Activated naive CD4-positive, alpha-beta T cell treated with anti-CD3 and anti-CD28 coated beads, Interleukin-2, amount 50 U/mL, for 72 hours (primary cell): ENCODE measurements around the gene PEX19. TPM values are rescaled to one million over a fixed set of nuclear protein-coding genes. Genes with fewer than 3 reads are reported as not detected.

Experiments used
- ATAC-seq, 2 donors: fragments of 150-1000 bp; cut with Tn5 transposase; 2 replicates each; pipeline ENCODE4 v1.10.0; 2021; ENCODE audit warnings: mild to moderate bottlenecking in 2 of 2, moderate library complexity in 2 of 2
- DNase-seq, 2 donors: peaks; one replicate each; pipeline ENCODE4 v3.0.0; 2021 to 2022; ENCODE audit warnings: low spot score in 2 of 2
- H3K27ac Mint-ChIP-seq, 2 donors: one replicate each; pipeline ENCODE4 v1.8.0; 2022; ENCODE audit warnings: mild to moderate bottlenecking in 2 of 2, mixed read lengths in 2 of 2
- H3K36me3 Mint-ChIP-seq, 2 donors: one replicate each; pipeline ENCODE4 v1.8.0; 2022; ENCODE audit warnings: mixed read lengths in 2 of 2
- H3K9me3 Mint-ChIP-seq, 2 donors: one replicate each; pipeline ENCODE4 v1.8.0; 2022; ENCODE audit warnings: mixed read lengths in 2 of 2
- total RNA-seq, 2 donors: library from RNA; stranded (reverse); gene quantifications; one replicate each; pipeline ENCODE4 v1.2.3, GENCODE V29; 2022

The PEX19 gene
- 10 to 100 TPM; 44.8 to 74.9 TPM for total RNA-seq

- peak within 1 kb of the TSS; percentile 96 to 98 for H3K27ac Mint-ChIP-seq
- no peaks in the 10 kb centered on the region for H3K9me3 Mint-ChIP-seq
- H3K36me3 Mint-ChIP-seq, result peaks cover 16 to 22% of the 10 kb centered on the region in 2 donors
- DNase-seq (peak; percentile 93 to 95), ATAC-seq (peak; percentile 99 to 100)
Measured at GRCh38 chr1:160284782-160285344, at the start of gene PEX19. PEX19 (minus strand) TSS chr1:160285133; CDS start chr1:160285124, 9 bp downstream.

DNA sequence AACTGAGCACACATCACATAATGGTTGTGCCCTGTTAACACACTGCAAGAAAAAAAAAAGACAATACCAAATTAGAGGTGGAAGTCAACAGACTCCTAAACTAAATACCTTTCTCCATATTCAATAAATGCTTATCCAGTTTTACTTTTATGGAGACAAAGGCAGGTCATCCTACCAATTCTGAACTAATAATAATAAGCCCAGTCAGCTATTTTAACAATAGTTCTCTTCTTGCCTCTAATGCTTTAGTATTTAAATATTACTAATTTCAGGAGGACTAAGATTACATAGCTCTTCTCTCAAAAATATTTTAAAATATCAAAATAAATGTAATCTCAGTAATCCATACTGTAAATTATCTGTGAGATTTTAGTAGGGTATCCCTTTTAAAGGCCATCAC lies 47.6 kb upstream of the PEX19 start:
- Mint-ChIP-seq H3K36me3 (no peaks in the 10 kb centered on the region), H3K9me3 (no peaks in the 10 kb centered on the region), H3K27ac (no peak overlapping the region)
- no peak for DNase-seq
- no peak for ATAC-seq

GRCh38 chr1:160330119-160330518 lies 45.2 kb upstream of the PEX19 start:
- DNase-seq (no peak), ATAC-seq (no peak)
- H3K27ac Mint-ChIP-seq, result peak overlapping the region in 1 of 2 donors; percentile 1
- H3K36me3 Mint-ChIP-seq, result peaks cover 8% of the 10 kb centered on the region in 2 donors
- H3K9me3 Mint-ChIP-seq, result no peaks in the 10 kb centered on the region

- DNase-seq, result no peak
- no peak for ATAC-seq
- Mint-ChIP-seq H3K27ac (peak overlapping the region in 1 of 2 donors; percentile 75), H3K9me3 (no peaks in the 10 kb centered on the region), H3K36me3 (peaks cover 10% of the 10 kb centered on the region in 2 donors)
Measured at GRCh38 chr1:160328184-160328583, 43.3 kb upstream of the PEX19 start.

DNA sequence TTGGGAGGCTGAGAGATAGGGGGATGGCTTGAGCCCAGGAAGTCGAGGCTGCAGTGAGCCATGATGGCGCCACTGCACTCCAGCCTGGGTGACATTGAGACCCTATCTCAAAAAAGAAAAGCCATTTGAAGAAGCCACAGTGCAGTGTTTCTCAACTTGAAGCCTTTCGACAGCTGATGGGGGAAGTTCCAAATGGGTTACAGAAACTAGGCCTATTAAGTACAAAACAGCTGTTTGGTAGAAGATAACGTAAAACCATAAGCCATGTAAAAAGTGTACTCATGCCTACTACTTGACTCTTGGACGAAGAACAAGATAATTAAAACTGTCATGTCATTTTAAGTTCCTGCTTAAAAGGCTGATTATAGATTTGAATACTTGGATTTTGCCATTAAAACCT lies 41.5 kb upstream of the PEX19 start:
- DNase-seq (no peak), ATAC-seq (no peak)
- Mint-ChIP-seq H3K36me3 (peaks cover 10% of the 10 kb centered on the region in 2 donors), H3K27ac (no peak overlapping the region), H3K9me3 (no peaks in the 10 kb centered on the region)

DNA sequence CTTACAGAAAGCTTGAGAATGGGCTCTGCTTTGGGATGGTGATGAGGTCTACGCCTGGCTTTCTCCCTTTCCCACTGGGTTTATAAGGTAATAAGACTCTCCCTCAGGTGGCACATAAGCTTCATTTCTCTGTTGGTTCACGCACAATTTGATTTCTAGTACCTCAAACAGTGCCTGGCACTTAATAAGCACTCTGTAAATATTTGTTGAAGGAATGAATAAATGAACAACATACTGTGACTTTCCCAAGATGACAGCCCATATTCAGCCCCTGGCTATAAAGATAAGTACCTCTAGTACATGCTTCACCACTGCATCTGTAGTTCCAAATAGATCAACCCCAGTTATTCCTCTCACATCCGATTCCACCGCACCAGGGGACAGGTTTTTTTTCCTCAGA lies 40.3 kb upstream of the PEX19 start:
- H3K27ac Mint-ChIP-seq, result no peak overlapping the region
- DNase-seq, result no peak
- no peaks in the 10 kb centered on the region for H3K9me3 Mint-ChIP-seq
- H3K36me3 Mint-ChIP-seq, result peaks cover 10% of the 10 kb centered on the region in 2 donors
- ATAC-seq, result no peak

DNA sequence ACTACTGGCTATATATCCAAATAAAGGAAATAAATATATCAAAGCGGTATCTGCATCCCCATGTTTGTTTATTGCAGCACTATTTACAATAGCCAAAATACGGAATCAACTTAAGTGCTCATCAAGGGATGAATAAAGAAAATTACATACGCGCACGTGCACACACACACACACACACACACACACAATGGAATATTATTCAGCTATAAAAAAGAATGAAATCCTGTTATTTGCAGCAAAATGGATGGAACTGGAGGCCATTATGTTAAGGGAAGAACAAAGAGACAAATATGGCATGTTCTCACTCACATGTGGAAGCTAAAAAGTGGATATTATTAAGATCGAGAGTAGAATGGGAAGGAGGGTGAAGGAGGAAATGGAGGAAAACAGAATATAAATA lies 37.9 kb upstream of the PEX19 start:
- Mint-ChIP-seq H3K36me3 (peaks cover 27 to 29% of the 10 kb centered on the region in 2 donors), H3K9me3 (no peaks in the 10 kb centered on the region), H3K27ac (no peak overlapping the region)
- ATAC-seq (no peak), DNase-seq (no peak)

DNA sequence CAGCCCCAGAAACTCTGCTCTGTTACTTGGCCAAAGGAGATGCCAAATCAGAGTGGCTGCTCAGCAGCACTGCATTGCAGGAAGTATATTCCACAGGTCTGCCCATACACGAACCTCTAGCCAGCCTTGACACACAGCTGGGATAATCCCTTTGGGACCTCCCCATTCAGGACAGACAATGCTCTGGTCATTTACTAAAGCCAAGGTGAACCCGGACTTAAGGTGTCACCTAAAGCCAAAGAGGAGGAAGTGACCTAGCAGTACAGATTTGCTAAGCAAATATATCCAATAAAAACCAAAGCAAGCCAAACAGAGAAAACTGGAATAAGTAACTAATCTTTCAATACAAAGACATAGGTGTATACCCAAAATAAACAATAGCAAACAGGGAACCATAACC lies 30.4 kb upstream of the PEX19 start:
- no peak for DNase-seq

GRCh38 chr1:160309571-160309970 lies 24.6 kb upstream of the PEX19 start:
- DNase-seq, result no peak
- Mint-ChIP-seq H3K36me3 (peaks cover 5 to 27% of the 10 kb centered on the region in 2 donors), H3K9me3 (no peaks in the 10 kb centered on the region), H3K27ac (no peak overlapping the region)
- ATAC-seq, result no peak

More for the DNA sequence above, 30.4 kb upstream of the PEX19 start:
- Mint-ChIP-seq H3K27ac (peak overlapping the region; percentile 56 to 67), H3K9me3 (peaks cover 4 to 7% of the 10 kb centered on the region in 2 donors), H3K36me3 (peaks cover 40 to 68% of the 10 kb centered on the region in 2 donors)
- no peak for ATAC-seq

DNA sequence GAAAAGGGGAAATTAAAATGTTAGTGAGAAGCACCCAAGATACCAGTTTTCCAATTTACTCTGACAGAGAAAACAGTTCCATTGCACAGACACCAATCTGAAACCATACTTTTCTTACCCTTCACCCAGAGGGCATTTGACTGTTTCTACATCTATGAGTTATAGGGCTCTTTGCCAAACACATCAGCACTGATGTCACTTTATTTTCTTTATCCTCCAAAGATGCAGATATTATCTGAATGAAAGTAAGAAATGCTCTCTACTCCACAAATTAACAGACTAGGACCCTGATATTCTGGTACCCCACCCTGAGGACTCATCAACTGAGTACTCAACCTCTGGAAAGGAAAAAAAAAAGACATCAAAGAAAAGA lies 24.2 kb upstream of the PEX19 start:
- Mint-ChIP-seq H3K36me3 (peaks cover 5 to 25% of the 10 kb centered on the region in 2 donors), H3K9me3 (no peaks in the 10 kb centered on the region), H3K27ac (peak overlapping the region in 1 of 2 donors; percentile 67)
- no peak for DNase-seq
- ATAC-seq, result no peak

DNA sequence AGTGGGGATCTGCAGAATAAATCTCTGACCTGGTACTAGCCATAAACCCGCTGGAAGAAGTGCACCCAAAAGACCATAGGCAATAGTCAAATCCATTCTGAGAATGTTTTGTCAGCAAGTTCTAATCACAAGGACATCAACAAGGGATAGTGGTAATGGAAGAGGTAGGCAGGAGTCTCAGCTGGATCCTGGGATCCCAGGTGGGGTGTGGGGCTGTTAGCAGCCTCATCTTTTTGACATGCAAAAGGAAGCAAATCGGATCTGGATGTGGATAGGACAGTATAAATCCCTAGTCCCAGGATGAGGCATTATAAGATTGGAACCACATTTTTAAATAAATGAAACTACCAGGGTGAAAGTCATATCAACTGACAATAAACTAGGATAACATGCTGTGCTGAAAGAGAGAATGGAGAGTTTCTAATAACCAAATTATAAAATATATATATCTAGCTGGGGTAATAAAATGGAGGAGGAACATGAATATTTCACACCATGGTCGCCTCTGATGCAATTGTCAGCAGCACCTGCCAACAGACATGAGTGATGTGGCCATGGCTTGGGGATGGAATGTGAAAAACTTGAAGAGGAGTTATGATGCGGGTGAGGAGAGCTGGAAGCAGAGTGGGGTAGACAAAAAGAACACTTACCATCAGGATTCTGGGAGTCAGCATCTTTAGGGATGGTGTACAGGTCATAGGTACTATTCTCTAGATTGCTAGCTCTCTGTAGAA lies 23.7 kb upstream of the PEX19 start:
- ATAC-seq (no peak), DNase-seq (no peak)
- no peaks in the 10 kb centered on the region for H3K9me3 Mint-ChIP-seq
- peaks cover 5 to 25% of the 10 kb centered on the region in 2 donors for H3K36me3 Mint-ChIP-seq
- peak overlapping the region in 1 of 2 donors; percentile 67 for H3K27ac Mint-ChIP-seq

DNA sequence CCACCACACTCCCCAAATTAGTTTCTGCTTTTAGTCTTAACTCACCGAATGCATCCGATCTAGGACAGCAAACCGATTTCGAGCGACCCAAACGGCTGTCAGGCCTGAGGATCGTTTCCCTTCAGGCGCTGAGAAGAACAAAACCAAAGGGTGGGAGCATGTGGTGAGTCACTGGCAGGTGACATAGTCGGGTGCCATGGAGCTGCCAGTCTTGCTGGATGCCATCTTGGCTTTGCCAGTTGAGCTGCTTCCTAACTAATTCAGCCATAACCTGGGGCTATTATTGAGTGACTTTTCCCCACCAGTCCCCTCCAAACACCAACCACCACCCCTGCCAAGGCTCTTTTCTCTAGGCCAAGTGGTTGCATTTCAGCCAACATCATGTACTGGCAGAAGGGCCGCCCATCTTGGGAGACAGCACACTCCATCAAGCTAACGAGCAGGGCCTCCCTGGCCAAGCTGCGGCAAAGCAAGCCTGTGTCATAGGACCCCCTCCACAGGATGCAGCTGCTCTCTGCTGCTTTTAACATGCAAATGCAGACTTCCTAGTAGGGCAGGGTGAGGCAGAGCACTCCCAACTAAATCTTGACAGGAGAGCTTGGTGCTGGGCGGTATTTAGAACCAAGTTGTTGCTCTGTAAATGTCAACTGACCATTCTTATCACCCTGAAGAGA lies 22.3 kb upstream of the PEX19 start:
- Mint-ChIP-seq H3K27ac (no peak overlapping the region), H3K36me3 (peaks cover 5 to 18% of the 10 kb centered on the region in 2 donors)
- ATAC-seq, result no peak

GRCh38 chr1:160300173-160300572 lies 15.2 kb upstream of the PEX19 start:
- DNase-seq (no peak), ATAC-seq (no peak)
- no peaks in the 10 kb centered on the region for H3K9me3 Mint-ChIP-seq
- no peak overlapping the region for H3K27ac Mint-ChIP-seq
- H3K36me3 Mint-ChIP-seq, result peaks cover 0 to 12% of the 10 kb centered on the region in 2 donors

More for the DNA sequence above, 22.3 kb upstream of the PEX19 start:
- H3K9me3 Mint-ChIP-seq, result no peaks in the 10 kb centered on the region
- no peak for DNase-seq

- no peak for ATAC-seq
- H3K27ac Mint-ChIP-seq, result no peak overlapping the region
- no peak for DNase-seq
- peaks cover 0 to 12% of the 10 kb centered on the region in 2 donors for H3K36me3 Mint-ChIP-seq
- no peaks in the 10 kb centered on the region for H3K9me3 Mint-ChIP-seq
Measured at GRCh38 chr1:160296036-160296435, 11.1 kb upstream of the PEX19 start.

DNA sequence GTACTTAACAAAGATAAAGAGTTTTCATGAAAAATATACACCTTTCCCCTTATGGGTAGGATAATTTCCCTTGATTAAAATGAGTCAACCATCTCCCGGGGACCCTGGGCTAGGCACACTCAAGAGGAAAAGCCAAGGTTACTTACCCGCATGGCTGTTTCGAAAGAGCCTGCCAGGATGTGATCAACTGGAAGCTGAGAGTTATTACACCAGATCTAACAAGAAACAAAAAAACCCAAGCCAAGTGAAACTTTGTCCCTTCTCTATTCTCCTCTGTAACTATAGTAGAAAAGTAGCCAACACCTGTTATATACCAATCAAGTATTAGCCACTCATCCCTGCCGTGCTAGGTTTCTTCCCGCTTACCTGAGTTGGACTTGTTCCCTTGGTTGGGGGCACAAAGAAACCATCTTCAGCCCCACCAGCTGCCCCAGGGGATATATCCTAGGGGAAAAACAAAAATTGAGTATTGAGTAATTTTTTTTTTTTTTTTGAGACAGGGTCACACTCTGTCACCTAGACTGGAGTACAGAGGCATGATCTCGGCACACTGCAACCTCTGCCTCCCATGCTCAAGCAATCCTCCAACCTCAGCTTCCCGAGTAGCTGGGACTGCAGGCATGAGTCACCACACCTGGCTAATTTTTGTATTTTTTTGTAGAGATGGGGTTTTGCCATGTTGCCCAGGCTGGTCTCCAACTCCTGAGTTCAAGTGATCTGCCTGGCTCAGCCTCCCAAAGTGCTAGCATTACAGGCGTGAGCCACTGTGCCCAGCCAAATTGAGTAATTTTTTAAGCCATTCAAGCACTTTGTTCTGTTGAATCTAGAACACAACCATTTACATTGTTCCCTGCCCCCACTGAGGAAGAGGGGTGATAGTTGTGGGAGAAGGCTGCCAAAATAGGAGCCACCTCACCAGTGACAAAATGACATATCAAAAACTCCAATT lies 8.4 kb upstream of the PEX19 start:
- Mint-ChIP-seq H3K27ac (peak overlapping the region; percentile 50 to 75), H3K9me3 (no peaks in the 10 kb centered on the region), H3K36me3 (peaks cover 0 to 9% of the 10 kb centered on the region in 2 donors)
- ATAC-seq (no peak), DNase-seq (no peak)
